ENCODE measurements around the gene MAML2. TPM values are rescaled to one million over a fixed set of nuclear protein-coding genes. Genes with fewer than 3 reads are reported as not detected.

MAML2 gene
- total RNA-seq, 4 donors from 2014 or later, result 20.0 to 33.7 (median 23.2) TPM

GRCh38 chr11:96167203-96167758 lies 175.7 kb downstream of the MAML2 start:
- Histone ChIP-seq H3K9me3 (no peaks in the 10 kb centered on the region), H3K4me1 (peaks cover 15 to 45% (median 44%) of the 10 kb centered on the region in 4 donors), H3K36me3 (no peaks in the 10 kb centered on the region), H3K27me3 (no peaks in the 10 kb centered on the region), H3K27ac (replicated peaks in 1 of 4) (no peak overlapping the region), H3K4me3 (no peak overlapping the region)
- intact Hi-C loops (cut with DNase I), result loop anchor here (10.0 kb wide), 1 partner anchor 68 kb away; no protein-coding TSS in a partner anchor
- TF ChIP-seq EP300 (IDR thresholded peaks at IDR 0.05) (no peak), POLR2A (IDR thresholded peaks at IDR 0.05; ENCODE audit: low read depth) (no peak), CTCF (IDR thresholded peaks at IDR 0.05) (no peak), POLR2AphosphoS5 (IDR thresholded peaks at IDR 0.05) (no peak)
- WGBS, result 97% methylated on average over 4 of the region's 4 CpGs
- no peak for DNase-seq (ENCODE audit: extremely low spot score)

GRCh38 chr11:96162816-96163499 lies 180.0 kb downstream of the MAML2 start:
- peak overlapping the region; percentile 60 to 82 (median 64) for H3K27ac ChIP-seq (replicated peaks in 1 of 4)
- no peaks in the 10 kb centered on the region for H3K36me3 ChIP-seq
- TF ChIP-seq POLR2AphosphoS5 (IDR thresholded peaks at IDR 0.05), result peak; percentile 55 to 56
- no peak for TF ChIP-seq POLR2A (IDR thresholded peaks at IDR 0.05; ENCODE audit: low read depth)
- no peak for TF ChIP-seq CTCF (IDR thresholded peaks at IDR 0.05)
- TF ChIP-seq EP300 (IDR thresholded peaks at IDR 0.05), result no peak
- no peaks in the 10 kb centered on the region for H3K9me3 ChIP-seq
- no peaks in the 10 kb centered on the region for H3K27me3 ChIP-seq
- H3K4me1 ChIP-seq, result peaks cover 11 to 54% (median 48%) of the 10 kb centered on the region in 4 donors
- no peak for DNase-seq (ENCODE audit: extremely low spot score)
- H3K4me3 ChIP-seq, result no peak overlapping the region
- 18% methylated on average over 6 of the region's 6 CpGs for whole genome bisulfite sequencing
- intact Hi-C loops (cut with DNase I), result loop anchor here (5.0 to 10.0 kb wide), 3 partner anchors 34 to 179 kb away; partner anchors contain the start of gene MAML2

GRCh38 chr11:96161307-96162089 lies 181.5 kb downstream of the MAML2 start:
- H3K27ac ChIP-seq (replicated peaks in 1 of 4), result peak overlapping the region; percentile 24 to 82 (median 50)
- no peak for DNase-seq (ENCODE audit: extremely low spot score)
- no peak overlapping the region for H3K4me3 ChIP-seq
- H3K27me3 ChIP-seq, result no peaks in the 10 kb centered on the region
- no peaks in the 10 kb centered on the region for H3K36me3 ChIP-seq
- TF ChIP-seq CTCF (IDR thresholded peaks at IDR 0.05) (no peak), EP300 (IDR thresholded peaks at IDR 0.05) (no peak), POLR2A (IDR thresholded peaks at IDR 0.05; ENCODE audit: low read depth) (no peak), POLR2AphosphoS5 (IDR thresholded peaks at IDR 0.05) (no peak)
- intact Hi-C loops (cut with DNase I), result loop anchor here (5.0 to 10.0 kb wide), 3 partner anchors 36 to 181 kb away; partner anchors contain the start of gene MAML2
- H3K4me1 ChIP-seq, result peaks cover 25 to 61% (median 48%) of the 10 kb centered on the region in 4 donors
- WGBS, result 71% methylated on average over 10 of the region's 10 CpGs
- no peaks in the 10 kb centered on the region for H3K9me3 ChIP-seq

DNA sequence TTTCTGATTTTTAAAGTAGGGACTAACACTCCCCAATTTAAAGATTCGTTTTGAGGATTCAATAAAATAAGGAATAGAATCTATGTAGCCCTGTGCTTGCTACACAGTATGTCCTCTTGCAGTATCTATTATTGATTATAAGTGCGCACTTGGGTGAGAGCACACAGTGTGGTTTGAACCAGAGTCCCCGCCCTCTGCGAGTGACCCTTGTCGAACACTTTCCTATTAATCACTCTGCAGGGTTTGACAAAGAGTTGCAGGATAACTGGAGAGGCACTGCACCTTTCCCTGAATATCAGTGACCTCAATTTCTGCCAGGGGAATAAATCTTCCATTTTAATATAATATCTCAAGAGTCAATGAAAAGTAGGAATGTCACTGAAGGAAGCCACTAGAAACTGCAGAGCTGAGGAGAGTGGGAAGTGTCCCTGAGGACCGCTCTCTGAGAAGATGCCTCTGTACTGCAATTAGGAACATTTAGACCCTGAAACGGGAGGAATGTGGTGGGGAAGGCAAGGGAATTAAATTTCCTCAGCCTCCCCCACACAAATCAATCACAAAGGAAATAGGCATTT lies 182.2 kb downstream of the MAML2 start:
- TF ChIP-seq CTCF (IDR thresholded peaks at IDR 0.05) (no peak), POLR2A (IDR thresholded peaks at IDR 0.05; ENCODE audit: low read depth) (no peak), POLR2AphosphoS5 (IDR thresholded peaks at IDR 0.05) (no peak), EP300 (IDR thresholded peaks at IDR 0.05) (no peak)
- Histone ChIP-seq H3K4me3 (no peak overlapping the region), H3K27ac (replicated peaks in 1 of 4) (peak overlapping the region; percentile 24 to 82 (median 34)), H3K36me3 (no peaks in the 10 kb centered on the region), H3K27me3 (no peaks in the 10 kb centered on the region), H3K4me1 (peaks cover 32 to 67% (median 51%) of the 10 kb centered on the region in 4 donors), H3K9me3 (no peaks in the 10 kb centered on the region)
- WGBS, result 88% methylated on average over 7 of the region's 7 CpGs
- DNase-seq (ENCODE audit: extremely low spot score), result no peak
- intact Hi-C loops (cut with DNase I), result loop anchor here (5.0 to 10.0 kb wide), 3 partner anchors 36 to 181 kb away; partner anchors contain the start of gene MAML2

All from esophagus muscularis mucosa (tissue), 4 donors.